GM18858 (cell line): Measurements from ENCODE around the gene COX4I2.
"Not testable (repeated sequence)": the region's sequence is repeated elsewhere in the genome, so short reads cannot be mapped to it uniquely, and the experiment has no call there.

ENCODE experiments used
- ATAC-seq: cut with Tn5 transposase; IDR thresholded peaks from one replicate; pipeline ENCODE4 v1.9.1; 2021; ENCODE audit not compliant: unreplicated experiment

Gene COX4I2

DNA sequence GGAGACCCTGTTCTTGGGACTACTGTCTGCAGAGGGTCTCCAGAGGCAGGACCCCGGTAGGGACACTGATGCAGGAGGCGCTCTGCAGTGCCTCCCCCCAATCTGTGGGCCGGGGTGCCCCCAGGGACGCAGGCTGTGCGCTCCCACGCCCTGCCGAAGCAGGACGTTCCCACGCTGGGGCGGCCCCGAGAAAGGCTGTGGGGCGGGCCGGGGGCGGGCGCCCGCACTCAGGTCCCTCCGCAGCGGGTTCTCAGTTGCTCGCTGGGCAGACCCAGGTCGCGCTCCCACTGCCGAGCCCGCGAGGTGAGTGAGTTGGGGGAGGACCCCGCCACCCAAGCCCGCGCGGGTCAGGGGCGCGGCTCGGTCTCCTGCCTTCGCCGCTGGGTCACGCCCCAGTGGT is at the start of gene COX4I2:
COX4I2 (plus strand) TSS at position 253 of the 400 bp plus-strand sequence. CDS start 1,106 bp downstream, outside the sequence.
- no peak for ATAC-seq

DNA sequence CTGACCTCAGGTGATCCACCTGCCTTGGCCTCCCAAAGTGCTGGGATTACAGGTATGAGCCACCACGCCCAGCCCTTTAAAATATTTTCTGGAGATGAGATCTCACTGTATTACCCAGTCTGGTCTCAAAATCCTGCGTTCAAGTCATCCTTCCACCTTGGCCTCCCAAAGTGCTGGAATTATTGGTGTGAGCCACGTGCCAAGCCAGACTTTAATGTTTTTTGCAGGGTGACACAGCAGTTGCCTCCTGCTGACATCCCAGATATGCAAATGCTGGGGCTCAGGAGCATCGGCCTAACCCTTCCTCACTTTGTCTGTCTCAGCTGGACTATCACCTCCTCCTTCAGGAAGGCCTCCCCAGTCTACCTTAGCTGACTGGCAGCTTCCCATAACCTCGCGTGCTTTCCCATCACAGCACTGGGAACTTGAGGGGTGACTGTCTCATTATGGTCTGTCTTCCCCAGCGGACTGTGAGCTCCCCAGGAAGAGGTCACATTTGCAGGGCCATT is 46.9 kb upstream of the COX4I2 start:
- ATAC-seq = no peak

DNA sequence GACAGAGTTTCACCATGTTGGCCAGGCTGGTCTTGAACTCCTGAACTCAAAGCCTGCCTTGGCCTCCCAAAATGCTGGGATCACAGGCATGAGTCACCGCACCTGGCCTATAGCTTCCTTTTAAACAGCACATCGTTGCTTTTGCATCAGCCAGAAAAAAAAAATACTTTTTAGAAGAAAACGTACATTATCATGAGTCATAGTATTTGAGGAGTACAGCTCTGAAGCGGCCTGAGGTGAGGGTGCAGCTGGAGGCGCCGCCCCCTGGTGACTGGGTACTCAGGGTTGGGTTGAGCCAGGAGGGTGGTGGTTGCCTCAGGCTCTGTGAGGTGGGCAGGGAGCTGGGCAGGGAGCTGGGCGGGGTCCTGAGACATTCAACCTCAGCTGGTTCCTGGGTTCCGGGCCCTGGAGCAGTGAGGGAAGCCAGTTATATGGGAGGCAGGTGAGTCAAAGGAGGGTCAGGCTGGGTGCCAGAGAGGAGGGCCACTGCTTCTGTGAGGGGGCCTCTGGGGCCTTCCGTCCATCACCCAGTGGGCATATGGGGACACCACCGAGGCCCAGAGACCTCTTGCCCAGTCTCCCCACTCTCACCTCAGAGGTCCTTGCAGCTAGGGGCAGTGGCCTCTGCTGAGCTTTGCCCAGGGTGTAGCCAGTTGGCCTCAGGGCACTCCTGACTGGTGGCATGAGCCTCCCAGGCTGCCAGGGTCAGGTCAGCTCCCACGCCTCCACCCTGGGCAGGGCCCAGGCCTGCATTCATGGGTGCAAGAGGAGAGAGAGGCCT is 44.3 kb upstream of the COX4I2 start:
- no peak for ATAC-seq

DNA sequence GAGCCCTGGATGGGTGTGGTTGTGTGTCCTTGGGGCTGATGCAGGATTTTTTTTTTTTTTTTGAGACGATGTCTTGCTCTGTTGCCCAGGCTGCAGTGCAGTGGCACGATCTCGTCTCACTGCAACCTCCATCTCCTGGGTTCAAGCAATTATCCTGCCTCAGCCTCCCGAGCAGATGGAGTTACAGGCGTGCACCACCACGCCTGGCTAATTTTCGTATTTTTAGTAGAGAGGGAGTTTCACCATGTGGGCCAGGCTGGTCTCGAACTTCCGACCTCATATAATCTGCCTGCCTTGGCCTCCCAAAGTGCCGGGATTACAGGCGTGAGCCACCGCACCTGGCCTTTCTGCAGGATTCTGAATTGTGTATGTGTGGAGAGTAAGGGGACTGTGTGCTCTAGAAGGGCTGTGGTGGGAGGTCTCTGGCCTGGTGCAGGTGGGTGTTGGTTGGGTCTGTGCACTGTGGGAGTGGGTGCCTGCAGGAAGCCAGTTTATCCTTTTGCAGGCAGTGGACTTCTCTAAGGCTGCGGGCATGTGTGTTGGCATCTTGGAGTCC is 43.6 kb upstream of the COX4I2 start:
- no peak for ATAC-seq

DNA sequence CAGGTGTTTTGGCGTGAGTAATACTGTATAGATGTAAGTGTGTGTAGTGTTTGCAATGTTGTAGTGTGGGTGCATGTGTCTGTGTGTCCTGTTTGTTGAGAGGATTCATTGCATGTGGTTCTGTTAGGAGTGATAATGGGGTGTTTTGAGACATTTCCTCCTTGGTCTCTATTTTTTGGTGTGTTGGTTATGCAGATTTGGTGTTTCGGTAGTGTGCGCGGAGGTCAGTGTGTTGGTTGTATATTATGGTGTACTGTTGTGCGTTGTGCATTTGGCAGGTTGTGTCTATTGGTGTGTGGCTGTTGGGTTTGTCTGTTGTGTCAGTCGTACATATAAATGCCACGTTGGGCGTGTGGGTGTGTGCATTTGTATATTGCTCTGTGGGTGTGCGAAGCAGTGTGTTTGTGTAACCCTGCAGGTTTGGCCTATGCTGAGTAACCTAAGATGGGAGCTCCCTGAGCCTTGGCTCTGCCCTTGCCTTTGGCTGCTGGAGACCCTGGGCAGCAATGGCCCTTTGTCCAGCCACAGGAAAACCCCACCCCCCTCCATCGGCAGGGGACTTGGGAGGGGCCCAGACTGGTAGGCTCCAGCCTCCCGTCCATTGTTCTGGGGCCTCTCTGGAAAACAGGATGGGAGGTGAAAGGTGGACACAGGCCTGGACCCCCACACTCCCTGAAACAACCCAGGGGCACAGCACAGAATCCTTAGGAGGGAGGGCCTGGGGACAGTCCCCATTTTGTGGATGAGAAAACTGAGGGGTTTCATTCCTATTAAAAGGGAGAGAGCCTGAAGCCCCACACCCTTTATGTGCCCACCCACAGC is 42.9 kb upstream of the COX4I2 start:
- no peak for ATAC-seq

DNA sequence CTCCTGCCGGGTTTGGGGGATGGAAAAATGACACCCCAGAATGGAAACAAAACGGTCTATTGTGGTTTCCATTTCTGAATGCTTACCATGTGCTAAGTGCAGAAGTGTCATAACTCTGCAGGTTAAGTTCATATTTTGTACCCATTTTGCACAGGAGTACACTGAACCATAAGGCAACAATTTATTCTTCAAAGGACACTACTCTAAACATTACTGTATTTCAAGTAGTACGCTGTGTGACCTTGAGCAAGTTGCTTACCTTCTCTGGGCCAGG is 42.4 kb upstream of the COX4I2 start:
- no peak for ATAC-seq

DNA sequence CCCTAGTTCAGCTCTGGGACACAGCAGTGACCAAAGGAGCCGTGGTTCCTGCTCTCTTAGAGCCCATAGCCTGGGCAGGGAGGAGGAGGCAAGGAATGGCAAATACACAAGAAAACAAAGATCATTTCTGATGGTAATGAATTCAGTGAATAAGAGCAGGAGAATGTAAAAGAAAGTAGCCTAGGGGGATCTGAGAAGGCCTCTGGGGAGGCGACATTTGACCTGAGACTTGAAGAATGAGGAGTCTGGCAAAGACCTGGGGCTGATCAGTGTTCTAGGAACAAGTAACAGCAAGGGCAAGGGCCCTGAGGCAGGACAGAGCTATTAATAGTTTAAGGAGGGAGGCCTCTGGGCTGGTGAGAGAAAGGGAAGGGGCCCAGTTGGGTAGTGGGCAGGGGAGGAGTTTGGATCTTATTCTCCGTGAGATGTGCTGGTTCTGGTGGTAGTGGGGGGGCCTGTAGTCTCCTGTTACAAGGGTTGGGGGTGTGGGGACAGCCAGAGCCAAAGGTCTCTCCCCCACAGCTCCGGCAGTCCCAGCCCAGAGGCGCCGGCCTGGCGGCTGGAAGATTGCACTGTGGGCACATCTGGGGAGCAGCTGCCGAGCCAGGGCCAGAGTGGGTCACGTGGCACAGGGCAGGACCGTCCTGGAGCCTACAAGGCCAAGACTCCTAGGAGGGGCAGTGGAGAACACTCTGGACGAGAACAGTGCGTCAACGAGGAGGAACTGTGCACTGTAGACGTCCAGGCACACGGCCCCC is 41.9 kb upstream of the COX4I2 start:
- no peak for ATAC-seq

DNA sequence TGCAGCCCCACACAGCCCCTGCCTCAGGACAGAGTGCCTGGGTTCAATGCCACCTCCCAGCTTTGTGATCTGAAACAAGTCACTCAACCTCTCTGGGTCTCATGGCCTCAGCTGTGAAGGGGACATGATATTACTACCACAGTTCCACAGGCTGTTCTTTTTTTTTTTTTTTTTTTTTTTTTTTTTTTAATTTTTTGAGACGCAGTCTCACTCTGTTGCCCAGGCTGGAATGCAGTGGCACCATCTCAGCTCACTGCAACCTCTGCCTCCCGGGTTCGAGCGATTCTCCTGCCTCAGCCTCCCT is 41.3 kb upstream of the COX4I2 start:
- not testable (repeated sequence) for ATAC-seq

DNA sequence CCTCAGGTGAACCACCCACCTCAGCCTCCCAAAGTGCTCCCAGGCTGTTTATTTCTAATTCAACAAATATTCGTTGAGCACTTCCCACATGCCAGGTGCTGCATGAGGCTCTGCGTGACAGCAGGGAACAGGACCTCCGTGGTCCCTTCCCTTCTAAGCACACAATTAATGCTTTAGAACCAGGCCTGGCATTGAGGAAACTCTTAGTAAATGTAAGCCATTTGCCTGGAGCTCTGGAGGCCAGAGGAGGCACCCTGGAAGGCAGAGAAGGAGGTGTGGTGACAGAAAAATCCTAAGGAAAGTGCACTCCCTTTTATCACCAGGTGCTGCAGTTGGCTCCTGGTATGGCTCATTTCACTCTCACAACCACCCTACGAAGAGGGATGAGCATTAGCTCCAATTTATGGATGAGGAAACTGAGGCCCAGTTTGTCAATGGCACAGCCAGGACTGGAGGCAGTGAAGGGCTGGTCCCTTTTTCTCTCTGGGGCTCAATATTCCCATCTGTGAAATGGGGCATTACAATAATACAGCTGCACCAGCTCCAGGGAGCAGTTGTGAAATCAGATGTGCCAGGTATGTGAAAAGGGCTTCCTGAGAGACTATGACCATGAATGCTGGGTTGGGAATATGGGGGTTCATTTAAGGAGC is 40.8 kb upstream of the COX4I2 start:
- ATAC-seq = no peak

DNA sequence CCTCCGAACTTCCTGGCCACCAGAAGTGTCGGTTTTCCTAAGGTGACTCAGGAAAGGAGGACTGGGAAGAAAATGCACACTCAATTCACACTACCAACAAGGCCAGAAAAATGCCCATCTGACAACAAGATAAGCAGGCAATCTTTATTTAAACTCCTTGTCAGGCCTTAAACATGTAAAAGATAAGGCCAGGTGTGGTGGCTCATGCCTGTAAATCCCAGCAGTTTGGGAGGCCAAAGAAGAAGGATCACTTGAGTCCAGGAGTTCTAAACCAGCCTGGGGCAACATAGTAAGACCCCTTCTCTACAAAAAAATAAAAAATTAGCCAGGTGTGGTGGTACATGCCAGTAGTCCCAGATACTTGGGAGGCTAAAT is 40.2 kb upstream of the COX4I2 start:
- no peak for ATAC-seq

DNA sequence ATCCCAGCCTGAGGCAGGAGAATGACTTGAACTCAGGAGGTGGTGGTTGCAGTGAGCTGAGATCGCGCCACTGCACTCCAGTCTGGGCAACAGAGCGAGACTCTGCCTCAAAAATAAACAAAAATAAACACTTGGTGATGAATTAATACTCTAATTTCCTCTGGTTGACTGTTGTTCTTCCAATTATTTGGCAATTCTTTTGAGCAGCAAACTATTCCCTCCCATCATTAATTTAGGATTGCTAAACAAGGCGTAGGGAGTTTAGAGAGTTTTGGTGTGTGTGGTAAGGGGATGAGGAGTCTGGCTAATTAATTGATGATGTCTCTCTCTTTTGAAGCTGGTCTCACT is 35.3 kb upstream of the COX4I2 start:
- no peak for ATAC-seq

DNA sequence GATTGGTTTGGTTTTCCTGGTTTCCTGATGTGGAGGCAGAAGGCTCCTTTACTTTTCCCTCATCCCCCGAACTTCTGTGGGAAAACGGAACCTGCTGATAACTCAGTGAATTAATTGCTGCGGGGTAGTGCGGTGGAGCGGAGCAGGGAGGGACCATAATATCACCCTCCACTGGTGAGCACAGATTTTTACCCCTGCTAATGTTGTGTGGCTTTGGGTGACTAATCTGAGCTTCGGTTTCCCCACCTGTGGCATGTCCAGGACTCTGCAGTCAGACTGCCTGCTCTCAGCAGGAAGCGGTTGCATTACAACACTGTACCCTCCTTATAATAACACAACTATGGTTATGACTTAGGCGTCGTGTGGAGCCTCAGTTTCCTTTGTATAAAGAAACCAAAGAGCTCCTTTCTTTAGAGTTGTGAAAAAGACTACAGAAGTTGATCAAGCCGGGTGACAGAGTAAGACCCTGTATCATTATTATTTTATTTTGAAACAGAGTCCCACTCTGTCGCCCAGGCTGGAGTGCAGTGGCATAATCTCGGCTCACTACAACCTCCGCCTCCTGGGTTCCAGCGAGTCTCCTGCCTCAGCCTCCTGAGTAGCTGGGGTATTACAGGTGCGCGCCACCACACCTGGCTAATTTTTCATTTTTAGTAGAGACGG is 34.8 kb upstream of the COX4I2 start:
- ATAC-seq = peak; percentile 80

DNA sequence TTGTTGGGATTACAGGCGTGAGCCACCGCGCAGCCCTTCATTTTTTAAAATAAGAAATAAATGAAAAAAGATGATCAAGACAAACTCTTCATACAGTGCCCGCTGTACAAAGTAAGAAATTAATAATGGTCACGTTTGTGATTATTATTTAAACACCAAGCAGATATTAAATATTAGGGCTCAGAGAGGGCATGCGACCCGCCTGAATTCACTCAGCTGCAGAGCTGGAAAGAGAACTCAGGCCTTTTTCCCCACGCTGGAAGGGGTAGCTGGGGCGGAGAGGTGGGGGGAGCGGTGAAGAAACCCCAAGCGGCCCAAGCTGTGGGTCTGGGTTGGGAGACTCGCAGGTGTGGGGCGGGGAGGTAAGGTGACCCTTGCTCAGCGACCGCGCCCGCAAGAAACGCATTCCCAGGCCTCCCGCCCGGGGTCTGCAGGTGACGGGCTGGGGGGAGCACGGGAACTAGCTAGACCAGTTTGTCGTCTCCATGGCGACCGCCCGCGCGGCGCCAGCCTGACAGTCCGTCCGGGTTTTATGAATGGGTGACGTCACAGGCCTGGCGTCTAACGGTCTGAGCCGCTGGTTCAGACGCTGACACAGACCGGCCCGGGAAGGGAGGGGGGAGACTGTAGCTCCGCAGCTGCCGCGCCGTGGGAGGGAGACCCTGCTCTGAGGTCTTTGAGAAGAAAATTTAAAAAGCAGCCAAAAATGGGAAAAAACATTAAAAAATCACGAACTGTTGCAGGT is 33.7 kb upstream of the COX4I2 start:
- ATAC-seq = peak; percentile 28

DNA sequence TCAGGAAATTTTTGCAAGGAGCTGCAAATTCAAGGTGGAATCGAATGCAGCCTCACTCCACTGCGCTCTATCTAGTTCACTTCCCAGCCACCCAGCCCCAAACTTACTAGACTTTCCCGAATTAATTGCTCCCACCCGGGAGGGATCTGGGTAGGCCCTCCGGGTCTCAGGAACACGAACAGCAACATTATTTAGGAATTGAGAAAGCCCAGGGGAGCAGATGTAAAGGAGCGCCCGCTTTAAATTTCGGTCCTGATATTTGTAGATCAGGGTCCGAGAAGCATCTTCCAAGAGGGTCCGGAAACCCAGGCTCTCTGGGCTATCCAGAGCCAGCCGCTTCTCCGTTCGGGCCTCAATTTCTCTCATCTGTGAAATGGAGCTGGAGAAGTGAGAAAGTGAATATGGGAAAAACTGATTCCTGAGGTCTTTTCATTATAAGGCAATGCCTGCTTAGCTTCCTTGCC is 33.1 kb upstream of the COX4I2 start:
- no peak for ATAC-seq

DNA sequence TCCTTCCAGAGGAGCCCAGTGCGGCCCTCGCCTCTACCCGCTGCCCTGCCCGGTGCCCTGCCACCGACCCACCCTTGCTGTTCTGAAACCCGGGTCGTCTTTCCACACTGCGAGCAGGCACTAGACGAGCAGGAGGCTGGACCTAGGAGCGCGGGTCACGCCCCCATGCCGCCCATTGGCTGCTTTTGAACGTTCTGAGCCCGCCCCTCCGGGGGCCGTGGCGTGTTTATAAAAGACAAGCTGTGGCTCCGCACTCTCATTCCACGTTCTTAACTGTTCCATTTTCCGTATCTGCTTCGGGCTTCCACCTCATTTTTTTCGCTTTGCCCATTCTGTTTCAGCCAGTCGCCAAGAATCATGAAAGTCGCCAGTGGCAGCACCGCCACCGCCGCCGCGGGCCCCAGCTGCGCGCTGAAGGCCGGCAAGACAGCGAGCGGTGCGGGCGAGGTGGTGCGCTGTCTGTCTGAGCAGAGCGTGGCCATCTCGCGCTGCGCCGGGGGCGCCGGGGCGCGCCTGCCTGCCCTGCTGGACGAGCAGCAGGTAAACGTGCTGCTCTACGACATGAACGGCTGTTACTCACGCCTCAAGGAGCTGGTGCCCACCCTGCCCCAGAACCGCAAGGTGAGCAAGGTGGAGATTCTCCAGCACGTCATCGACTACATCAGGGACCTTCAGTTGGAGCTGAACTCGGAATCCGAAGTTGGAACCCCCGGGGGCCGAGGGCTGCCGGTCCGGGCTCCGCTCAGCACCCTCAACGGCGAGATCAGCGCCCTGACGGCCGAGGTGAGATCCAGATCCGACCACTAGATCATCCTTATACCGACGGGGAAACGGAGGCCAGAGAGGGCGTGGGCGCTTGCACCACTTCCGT is 32.4 kb upstream of the COX4I2 start, which contains the start of gene ID1:
ID1 (plus strand) TSS at position 259 of the 871 bp plus-strand sequence; CDS start at position 358, 99 bp downstream.
- peak; percentile 80 for ATAC-seq

DNA sequence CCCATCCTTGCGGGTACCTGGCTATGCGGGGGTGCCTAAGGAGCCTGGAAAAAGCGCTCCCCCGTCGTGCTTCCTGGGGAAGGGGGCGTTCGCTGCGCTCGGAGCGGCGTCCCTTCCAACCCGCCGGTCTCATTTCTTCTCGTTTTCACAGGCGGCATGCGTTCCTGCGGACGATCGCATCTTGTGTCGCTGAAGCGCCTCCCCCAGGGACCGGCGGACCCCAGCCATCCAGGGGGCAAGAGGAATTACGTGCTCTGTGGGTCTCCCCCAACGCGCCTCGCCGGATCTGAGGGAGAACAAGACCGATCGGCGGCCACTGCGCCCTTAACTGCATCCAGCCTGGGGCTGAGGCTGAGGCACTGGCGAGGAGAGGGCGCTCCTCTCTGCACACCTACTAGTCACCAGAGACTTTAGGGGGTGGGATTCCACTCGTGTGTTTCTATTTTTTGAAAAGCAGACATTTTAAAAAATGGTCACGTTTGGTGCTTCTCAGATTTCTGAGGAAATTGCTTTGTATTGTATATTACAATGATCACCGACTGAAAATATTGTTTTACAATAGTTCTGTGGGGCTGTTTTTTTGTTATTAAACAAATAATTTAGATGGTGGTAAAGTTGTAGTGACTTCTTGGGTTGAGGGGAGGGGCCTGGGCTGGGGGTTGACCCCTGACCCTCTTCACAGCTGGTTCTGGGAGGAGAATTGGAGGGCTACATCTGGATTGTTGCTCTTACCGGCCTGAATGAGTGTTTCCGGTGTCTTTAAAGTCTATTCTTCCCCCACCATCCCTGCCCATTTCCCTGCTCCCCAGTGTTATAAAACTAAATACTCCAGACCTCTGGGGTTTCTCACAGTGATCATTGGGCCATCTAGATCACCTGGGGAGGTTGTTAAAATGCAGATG is 31.6 kb upstream of the COX4I2 start:
- ATAC-seq = no peak

DNA sequence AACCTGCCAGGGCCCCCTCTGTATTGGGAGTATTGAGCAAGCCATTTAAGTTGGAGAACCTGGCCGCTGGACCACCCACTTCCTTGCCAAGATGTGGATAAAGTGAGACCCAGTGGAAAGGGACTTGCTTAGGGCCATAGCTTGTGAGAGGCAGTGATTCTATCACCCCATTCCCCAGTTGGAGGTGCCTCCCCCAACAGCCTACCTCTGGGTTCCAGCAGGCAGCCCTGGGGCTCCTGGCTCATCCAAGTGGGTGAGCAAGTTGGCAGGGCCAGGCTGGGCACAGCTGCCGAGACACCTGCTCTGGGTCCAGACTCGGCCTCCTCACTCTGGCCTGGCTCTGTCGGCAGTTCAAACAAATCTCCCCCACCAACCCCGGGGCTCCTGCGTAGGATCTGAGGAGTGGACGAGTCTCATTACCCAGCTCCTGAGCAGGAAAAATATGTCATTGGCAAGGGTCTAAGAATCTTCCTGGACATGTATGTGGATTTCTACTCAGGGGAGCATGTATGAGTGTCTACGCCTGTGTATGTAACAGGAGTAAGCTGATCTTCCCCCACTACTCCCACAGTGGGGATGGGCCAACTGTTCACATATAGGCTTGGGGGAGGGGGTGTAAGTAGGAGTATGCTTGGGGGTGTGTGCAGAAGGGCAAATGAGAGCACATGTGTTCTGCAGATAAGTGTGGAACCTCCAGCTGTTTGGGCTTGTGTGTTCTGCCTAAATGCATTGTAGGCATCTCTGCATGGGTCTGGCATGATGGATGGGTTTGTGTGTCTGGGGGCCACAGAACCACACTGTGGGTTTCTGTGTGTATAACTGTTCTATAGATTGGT is 30.7 kb upstream of the COX4I2 start:
- no peak for ATAC-seq
